ENCODE data around the gene PLK2.

The PLK2 gene

DNA sequence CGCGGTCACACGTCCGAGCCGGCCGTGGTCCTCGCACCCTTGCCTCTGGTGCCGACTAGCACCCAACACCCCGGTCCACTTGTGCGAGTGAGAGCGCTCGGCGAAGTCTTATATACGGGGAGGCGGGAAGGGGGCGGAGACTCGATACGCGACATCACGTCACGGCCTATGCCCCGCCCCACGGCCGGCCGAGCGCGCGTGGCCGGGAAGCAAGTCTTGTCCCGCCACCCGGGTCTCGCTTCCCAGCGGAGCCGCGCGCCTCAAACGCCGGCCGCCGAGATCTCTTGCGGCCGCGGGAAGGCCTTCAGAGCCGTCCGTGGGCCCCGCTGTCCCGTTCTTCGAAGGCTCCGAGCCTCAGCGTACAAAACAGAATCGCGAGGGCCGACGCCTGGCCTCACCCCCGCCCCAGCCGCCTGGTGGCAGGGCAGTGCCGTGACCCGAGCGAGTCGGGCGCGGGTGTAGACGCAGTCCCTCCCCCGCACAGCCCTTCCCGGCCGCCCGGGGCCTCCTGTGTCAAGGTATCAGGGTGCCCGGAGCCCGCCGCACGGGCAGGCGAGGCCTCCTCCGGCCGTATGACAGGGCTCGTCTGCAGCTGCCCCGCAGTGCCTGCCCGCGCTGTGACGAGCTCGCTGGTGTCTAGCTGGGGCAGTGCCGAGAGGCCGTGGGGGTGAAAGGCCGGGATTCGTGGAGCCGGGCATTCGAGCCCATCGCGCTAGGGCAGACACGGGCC is at the start of gene PLK2:
Gene PLK2 (minus strand): TSS at position 85 of the 730 bp plus-strand sequence. CDS start 127 bp downstream, outside the sequence.
- TF ChIP-seq ZC3H10 (CRISPR knock-in tag; IDR thresholded peaks at IDR 0.05) (0 out of 2 replicates have a peak, but pooled peaks have one; percentile 56), TSHZ2 (CRISPR knock-in tag; IDR thresholded peaks at IDR 0.05) (peak; percentile 40; the same call in 1 of the 2 replicates), CSRNP3 (CRISPR knock-in tag; IDR thresholded peaks at IDR 0.05) (no peak), CSDC2 (CRISPR knock-in tag; IDR thresholded peaks at IDR 0.05) (peak; percentile 20; the same call in 1 of the 2 replicates), ZFP3 (CRISPR knock-in tag; IDR thresholded peaks at IDR 0.05) (no peak; the same call in 1 of the 2 replicates), ZNF8 (CRISPR knock-in tag; IDR thresholded peaks at IDR 0.05) (peak; percentile 22; the same call in 1 of the 2 replicates), GLIS3 (CRISPR knock-in tag; IDR thresholded peaks at IDR 0.05) (peak; percentile 98; the same call in 1 of the 2 replicates), TOX (CRISPR knock-in tag; IDR thresholded peaks at IDR 0.05; ENCODE audit: borderline replicate concordance) (peak; percentile 70)

DNA sequence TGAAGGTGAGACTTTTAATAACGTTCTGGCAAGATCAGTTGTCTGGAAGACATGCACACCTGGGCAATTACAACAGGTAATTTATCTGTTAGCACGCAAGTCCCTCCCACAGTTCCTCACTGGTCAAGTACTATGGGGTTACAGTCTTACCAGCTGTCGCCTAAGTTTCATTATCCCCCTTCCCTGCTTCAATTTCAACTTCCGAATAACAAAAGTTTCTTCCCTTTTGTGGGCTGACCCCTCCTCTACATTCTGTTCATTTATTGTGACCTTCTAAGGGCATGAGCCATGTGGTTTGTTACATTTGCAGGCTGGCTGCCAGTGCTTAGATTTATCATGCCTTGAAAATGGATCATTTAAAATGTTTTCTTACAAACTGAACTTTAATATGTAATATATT is 47.8 kb upstream of the PLK2 start:
- TF ChIP-seq TCF4 (CRISPR knock-in tag; IDR thresholded peaks at IDR 0.05; ENCODE audit: borderline replicate concordance) (no peak), TOX (CRISPR knock-in tag; IDR thresholded peaks at IDR 0.05; ENCODE audit: borderline replicate concordance) (no peak), POU6F1 (CRISPR knock-in tag; IDR thresholded peaks at IDR 0.05; ENCODE audit: borderline replicate concordance, low read depth) (no peak), CSDC2 (CRISPR knock-in tag; IDR thresholded peaks at IDR 0.05) (no peak), GLIS3 (CRISPR knock-in tag; IDR thresholded peaks at IDR 0.05) (no peak), ZNF70 (CRISPR knock-in tag; IDR thresholded peaks at IDR 0.05) (no peak), ZNF8 (CRISPR knock-in tag; IDR thresholded peaks at IDR 0.05) (no peak), ISL1 (CRISPR knock-in tag; IDR thresholded peaks at IDR 0.05) (no peak)
- ATAC-seq = no peak

More for the DNA sequence above, at the start of gene PLK2:
- ATAC-seq = peak; percentile 75

GRCh38 chr5:58505971-58506640 is 46.2 kb upstream of the PLK2 start:
- TF ChIP-seq ISL1 (CRISPR knock-in tag; IDR thresholded peaks at IDR 0.05) = no peak
- TF ChIP-seq CSDC2 (CRISPR knock-in tag; IDR thresholded peaks at IDR 0.05) = no peak
- no peak for TF ChIP-seq CSRNP3 (CRISPR knock-in tag; IDR thresholded peaks at IDR 0.05)
- no peak for TF ChIP-seq ZC3H10 (CRISPR knock-in tag; IDR thresholded peaks at IDR 0.05)
- no peak for TF ChIP-seq PPARA (CRISPR knock-in tag; IDR thresholded peaks at IDR 0.05; ENCODE audit: borderline replicate concordance)
- ATAC-seq = no peak

- no peak for ATAC-seq
- no peak for TF ChIP-seq OSR1 (CRISPR knock-in tag; IDR thresholded peaks at IDR 0.05)
- TF ChIP-seq ESRRG (CRISPR knock-in tag; IDR thresholded peaks at IDR 0.05) = no peak
- no peak for TF ChIP-seq ZC3H10 (CRISPR knock-in tag; IDR thresholded peaks at IDR 0.05)
- no peak for TF ChIP-seq CREB5 (CRISPR knock-in tag; IDR thresholded peaks at IDR 0.05; ENCODE audit: low read depth)
- no peak for TF ChIP-seq ISL1 (CRISPR knock-in tag; IDR thresholded peaks at IDR 0.05)
- TF ChIP-seq POU6F1 (CRISPR knock-in tag; IDR thresholded peaks at IDR 0.05; ENCODE audit: borderline replicate concordance, low read depth) = no peak
- TF ChIP-seq, protein P1, sequence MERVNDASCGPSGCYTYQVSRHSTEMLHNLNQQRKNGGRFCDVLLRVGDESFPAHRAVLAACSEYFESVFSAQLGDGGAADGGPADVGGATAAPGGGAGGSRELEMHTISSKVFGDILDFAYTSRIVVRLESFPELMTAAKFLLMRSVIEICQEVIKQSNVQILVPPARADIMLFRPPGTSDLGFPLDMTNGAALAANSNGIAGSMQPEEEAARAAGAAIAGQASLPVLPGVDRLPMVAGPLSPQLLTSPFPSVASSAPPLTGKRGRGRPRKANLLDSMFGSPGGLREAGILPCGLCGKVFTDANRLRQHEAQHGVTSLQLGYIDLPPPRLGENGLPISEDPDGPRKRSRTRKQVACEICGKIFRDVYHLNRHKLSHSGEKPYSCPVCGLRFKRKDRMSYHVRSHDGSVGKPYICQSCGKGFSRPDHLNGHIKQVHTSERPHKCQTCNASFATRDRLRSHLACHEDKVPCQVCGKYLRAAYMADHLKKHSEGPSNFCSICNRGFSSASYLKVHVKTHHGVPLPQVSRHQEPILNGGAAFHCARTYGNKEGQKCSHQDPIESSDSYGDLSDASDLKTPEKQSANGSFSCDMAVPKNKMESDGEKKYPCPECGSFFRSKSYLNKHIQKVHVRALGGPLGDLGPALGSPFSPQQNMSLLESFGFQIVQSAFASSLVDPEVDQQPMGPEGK (CRISPR knock-in tag; IDR thresholded peaks at IDR 0.05; ENCODE audit: borderline replicate concordance) = no peak
- no peak for TF ChIP-seq PPARA (CRISPR knock-in tag; IDR thresholded peaks at IDR 0.05; ENCODE audit: borderline replicate concordance)
- no peak for TF ChIP-seq CSRNP3 (CRISPR knock-in tag; IDR thresholded peaks at IDR 0.05)
- TF ChIP-seq ARNTL (CRISPR knock-in tag; IDR thresholded peaks at IDR 0.05; ENCODE audit: borderline replicate concordance, low read depth) = no peak
Observed at GRCh38 chr5:58505502-58505901, 45.6 kb upstream of the PLK2 start.
